A673 (cell line): Measurements from ENCODE around the gene PPP1R16B. TPM values are rescaled to one million over a fixed set of nuclear protein-coding genes. Genes with fewer than 3 reads are reported as not detected.
"Not testable (repeated sequence)": the region's sequence is repeated elsewhere in the genome, so short reads cannot be mapped to it uniquely, and the experiment has no call there.

Experiments used
- BruUV-seq: library from RNA; stranded (reverse); fragments of 400-500 nt; replicated peaks from 2 replicates; lab custom pipeline; 2021; lab: Mats Ljungman, UMichigan
- CTCF ChIA-PET: fragments of 300-600 bp; sonication (Branson Sonifier 250); formaldehyde crosslinking; loops from one replicate; lab custom pipeline; 2022; ENCODE audit warnings: antibody characterized with exemption; lab: Charles Lee
- POLR2A ChIA-PET: fragments of 300-600 bp; sonication (Branson Sonifier 250); formaldehyde crosslinking; loops from one replicate; lab custom pipeline; 2022; ENCODE audit warnings: antibody characterized with exemption; ENCODE audit not compliant: low non-redundant PET; lab: Charles Lee
- DNase-seq: peaks from one replicate; pipeline ENCODE4 v3.0.0-alpha.2; 2015; ENCODE audit warnings: low spot score
- H3K27ac ChIP-seq: fragments of 200-600 bp; sonication (generic); 2 replicates; pipeline ENCODE4 v1.5.1; 2016; ENCODE audit warnings: mixed run types, low read depth, mild to moderate bottlenecking, mixed read lengths, antibody characterized with exemption, low read length; ENCODE audit not compliant: poor library complexity, severe bottlenecking
- H3K27me3 ChIP-seq: fragments of 200-600 bp; sonication (generic); replicated peaks from 2 replicates; pipeline ENCODE4 v1.6.1; 2017; ENCODE audit warnings: mixed run types, low read depth, mild to moderate bottlenecking, mixed read lengths, antibody characterized with exemption, low read length; ENCODE audit not compliant: insufficient read depth, poor library complexity
- H3K36me3 ChIP-seq: fragments of 200-600 bp; sonication (generic); 2 replicates; pipeline ENCODE4 v1.6.1; 2016; ENCODE audit warnings: mixed run types, mild to moderate bottlenecking, mixed read lengths, antibody characterized with exemption, low read length; ENCODE audit not compliant: insufficient read depth, poor library complexity, severe bottlenecking
- H3K4me1 ChIP-seq: fragments of 200-600 bp; sonication (generic); 2 replicates; pipeline ENCODE4 v1.6.1; 2017; ENCODE audit warnings: mixed run types, mild to moderate bottlenecking, mixed read lengths, antibody characterized with exemption, low read length; ENCODE audit not compliant: insufficient read depth, poor library complexity, severe bottlenecking
- H3K4me3 ChIP-seq: fragments of 200-600 bp; sonication (generic); 2 replicates; pipeline ENCODE4 v1.5.1; 2016; ENCODE audit warnings: low read depth, mixed run types, mild to moderate bottlenecking, mixed read lengths, low read length; ENCODE audit not compliant: poor library complexity, severe bottlenecking
- H3K9me3 ChIP-seq: fragments of 200-600 bp; sonication (generic); 2 replicates; pipeline ENCODE4 v1.6.1; 2016; ENCODE audit warnings: mixed run types, low read depth, mild to moderate bottlenecking, mixed read lengths, antibody characterized with exemption, low read length; ENCODE audit not compliant: poor library complexity, severe bottlenecking
- CTCF ChIP-seq: fragments of 300-800, 200-600 bp; sonication (generic); conservative IDR thresholded peaks from 2 replicates; pipeline ENCODE4 v1.5.1; 2017; ENCODE audit warnings: low read depth, mild to moderate bottlenecking, antibody characterized with exemption, low read length, moderate library complexity, mixed read lengths
- EZH2 ChIP-seq: fragments of 200-600 bp; sonication (generic); IDR thresholded peaks from 2 replicates; pipeline ENCODE4 v1.6.1; 2017; ENCODE audit warnings: borderline replicate concordance, low read depth, mild to moderate bottlenecking, mixed read lengths, antibody characterized with exemption, low read length; ENCODE audit not compliant: poor library complexity, severe bottlenecking
- intact Hi-C: fragments of 100-400 bp; cut with micrococcal nuclease; formaldehyde crosslinking; loops from one replicate; pipeline ENCODE4 v1.10.0; 2022; ENCODE audit not compliant: unreplicated experiment
- total RNA-seq: library from RNA; stranded (reverse); gene quantifications from 2 replicates; pipeline ENCODE4 v1.2.3, GENCODE V29; 2021

The PPP1R16B gene
- total RNA-seq, 1 experiment from 2014 or later, result 0.17 TPM

- TF ChIP-seq EZH2 (no peak), CTCF (no peak)
- Histone ChIP-seq H3K4me1 (no peaks in the 10 kb centered on the region), H3K4me3 (no peak overlapping the region), H3K9me3 (no peaks in the 10 kb centered on the region), H3K27me3 (peaks cover 53% of the 10 kb centered on the region), H3K36me3 (no peaks in the 10 kb centered on the region), H3K27ac (no peak overlapping the region)
- no peak for DNase-seq
- intact Hi-C loops, result no loop called here
- no TSS peak for BruUV-seq
- ChIA-PET CTCF (no interaction called here), POLR2A (no interaction called here)
Measured at GRCh38 chr20:38811769-38812168, 6.3 kb downstream of the PPP1R16B start.

DNA sequence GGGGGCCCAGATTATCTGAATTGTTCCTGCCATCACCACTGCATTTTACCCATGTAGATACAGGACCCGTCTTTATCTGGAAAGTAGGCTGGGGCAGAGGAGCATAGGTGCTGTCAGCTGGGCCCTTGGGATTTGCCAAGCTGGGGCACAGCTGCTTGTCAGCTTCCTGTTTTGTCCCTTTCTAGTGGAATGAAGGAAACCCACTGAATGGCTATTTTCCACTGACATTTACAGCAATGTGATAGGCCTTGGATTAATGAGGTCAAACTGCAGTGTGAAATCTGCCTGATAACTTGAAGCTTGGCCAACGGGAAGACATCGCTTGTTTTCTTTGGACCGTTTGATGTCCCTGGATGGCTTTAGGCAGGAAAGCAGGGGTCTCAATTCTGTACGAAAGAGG is 6.7 kb downstream of the PPP1R16B start:
- H3K36me3 ChIP-seq, result no peaks in the 10 kb centered on the region
- CTCF ChIA-PET, result no interaction called here
- POLR2A ChIA-PET, result no interaction called here
- H3K9me3 ChIP-seq, result no peaks in the 10 kb centered on the region
- H3K4me1 ChIP-seq, result no peaks in the 10 kb centered on the region
- H3K27me3 ChIP-seq, result peaks cover 49% of the 10 kb centered on the region
- no peak overlapping the region for H3K27ac ChIP-seq
- TF ChIP-seq CTCF (no peak), EZH2 (no peak)
- intact Hi-C loops, result no loop called here
- no peak for DNase-seq
- no TSS peak for BruUV-seq
- no peak overlapping the region for H3K4me3 ChIP-seq

DNA sequence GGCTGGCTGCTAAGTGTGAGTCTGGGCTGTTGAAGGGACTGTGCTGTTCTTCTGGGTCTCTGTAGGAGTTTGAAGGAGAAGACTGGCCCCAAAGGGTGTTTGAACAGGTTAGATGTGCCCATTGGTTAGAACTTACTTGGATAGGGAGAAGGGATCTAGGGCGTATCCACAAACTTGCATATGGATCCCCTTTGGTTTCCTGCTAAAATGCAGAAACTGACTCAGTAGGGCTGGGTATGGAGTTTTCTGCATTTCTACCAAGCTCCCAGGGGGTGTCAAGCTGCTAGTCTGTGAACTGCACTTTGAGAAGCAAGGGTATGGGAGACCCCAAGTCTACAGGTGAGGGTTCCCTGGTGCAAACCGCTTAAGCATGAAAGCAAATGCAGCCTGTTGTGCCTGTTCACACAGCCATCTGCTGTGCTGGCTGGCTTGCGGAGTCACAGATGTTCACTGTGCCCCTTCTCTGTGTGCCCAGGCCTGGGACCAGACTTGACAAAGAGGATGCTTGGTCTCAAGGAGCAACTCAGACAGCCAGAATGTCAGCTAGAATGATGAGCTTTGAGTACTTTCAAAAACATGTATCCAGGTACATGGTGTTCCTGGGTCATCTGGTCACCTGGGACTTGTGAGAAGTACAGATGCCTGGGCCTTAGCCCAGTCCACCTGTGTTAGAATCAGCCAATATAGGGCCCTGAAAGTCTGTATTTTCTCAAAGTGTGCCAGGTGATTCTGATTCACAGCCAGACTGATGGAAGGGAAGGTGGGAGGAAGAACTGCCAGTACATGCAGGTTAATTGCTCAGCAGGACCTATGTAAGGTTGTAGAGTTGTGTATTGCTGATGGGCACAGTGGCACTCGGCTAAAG is 7.4 kb downstream of the PPP1R16B start:
- no peaks in the 10 kb centered on the region for H3K4me1 ChIP-seq
- POLR2A ChIA-PET, result no interaction called here
- H3K36me3 ChIP-seq, result no peaks in the 10 kb centered on the region
- H3K27ac ChIP-seq, result no peak overlapping the region
- peaks cover 41% of the 10 kb centered on the region for H3K27me3 ChIP-seq
- CTCF ChIA-PET, result no interaction called here
- BruUV-seq, result no TSS peak
- no peaks in the 10 kb centered on the region for H3K9me3 ChIP-seq
- no peak for TF ChIP-seq EZH2
- TF ChIP-seq CTCF, result no peak
- intact Hi-C loops, result no loop called here
- no peak overlapping the region for H3K4me3 ChIP-seq
- DNase-seq, result no peak

- DNase-seq, H3K4me1 ChIP-seq, CTCF ChIA-PET, H3K9me3 ChIP-seq, H3K27ac ChIP-seq, BruUV-seq, intact Hi-C loops, H3K36me3 ChIP-seq, H3K4me3 ChIP-seq, POLR2A ChIA-PET: not testable (repeated sequence)
- peaks cover 37% of the 10 kb centered on the region for H3K27me3 ChIP-seq
Measured at GRCh38 chr20:38813574-38813962, 8.1 kb downstream of the PPP1R16B start.
